HTR-8/SVneo (cell line): ENCODE results near the gene ZNF525.
"Not testable (repeated sequence)": the region's sequence is repeated elsewhere in the genome, so short reads cannot be mapped to it uniquely, and the experiment has no call there.

Experiments
- DNase-seq: peaks from one replicate; pipeline ENCODE4 v3.0.0; 2011; ENCODE audit warnings: low spot score, mixed read lengths; ENCODE audit not compliant: insufficient read length
- FAIRE-seq: peaks from 2 replicates; lab custom pipeline; 2011; peaks lifted over from hg19 to GRCh38; lab: Jason Lieb, UNC

Gene ZNF525

DNA sequence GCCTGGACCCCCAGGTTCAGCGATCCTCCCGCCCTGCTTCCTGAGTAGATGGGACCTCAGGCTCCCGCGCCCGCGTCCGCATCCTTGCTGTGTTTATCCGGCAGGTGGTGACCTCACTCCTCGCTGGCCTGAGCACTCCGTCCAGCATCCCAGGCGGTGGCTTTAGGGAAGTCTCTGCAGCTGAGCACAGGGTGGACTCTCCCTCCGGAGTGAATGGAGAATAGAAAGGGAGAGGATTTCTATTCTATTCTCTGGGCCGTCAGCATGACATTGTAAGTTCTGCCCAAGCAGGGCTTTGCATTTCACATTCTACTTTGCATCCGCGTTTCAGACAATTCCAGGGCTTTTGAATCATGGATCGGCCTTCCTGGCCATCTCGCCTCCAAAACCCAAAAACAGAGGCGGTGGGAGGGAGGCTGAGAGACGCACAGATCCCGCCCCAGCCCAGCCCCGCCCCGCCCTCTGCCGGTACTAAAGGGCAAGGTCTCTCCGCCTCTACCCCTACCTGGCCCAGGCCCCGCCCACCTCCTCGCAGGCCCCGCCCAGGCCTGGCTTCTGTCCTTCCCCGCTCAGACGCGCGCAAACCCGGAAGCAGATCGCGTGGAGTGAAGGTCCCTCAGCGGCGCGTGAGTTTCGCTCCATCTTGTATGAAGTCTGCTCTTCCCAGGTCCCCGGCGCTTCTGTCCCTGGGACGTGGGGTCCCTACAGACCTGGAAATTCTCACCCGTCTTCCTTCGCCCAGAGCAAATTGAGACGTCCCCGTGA lies at the start of gene ZNF525:
Gene ZNF525 (plus strand): TSS at position 572 of the 765 bp plus-strand sequence. CDS start 6,577 bp downstream, outside the sequence.
- FAIRE-seq = no peak
- peak; percentile 84 for DNase-seq

DNA sequence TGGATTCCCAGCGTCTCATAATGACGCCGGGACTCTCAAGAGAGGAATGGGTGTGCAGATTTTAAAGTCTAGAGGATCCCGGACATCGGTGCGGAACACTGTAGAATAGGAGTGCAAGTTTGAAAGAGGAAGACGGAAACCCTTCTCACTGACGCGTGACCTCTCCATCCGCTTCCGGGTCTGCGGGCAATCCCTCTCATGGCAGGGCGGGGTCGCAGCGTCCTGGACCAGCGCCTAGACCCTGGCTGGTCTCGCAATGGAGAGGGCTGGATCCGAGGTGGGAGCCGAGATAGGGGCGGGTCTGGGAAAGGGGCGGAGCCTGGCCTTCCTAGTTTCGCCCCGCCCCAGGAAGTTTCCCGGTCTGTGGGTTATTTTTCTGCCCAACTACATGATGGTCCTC lies 36.5 kb upstream of the ZNF525 start:
- no peak for DNase-seq
- FAIRE-seq = no peak

DNA sequence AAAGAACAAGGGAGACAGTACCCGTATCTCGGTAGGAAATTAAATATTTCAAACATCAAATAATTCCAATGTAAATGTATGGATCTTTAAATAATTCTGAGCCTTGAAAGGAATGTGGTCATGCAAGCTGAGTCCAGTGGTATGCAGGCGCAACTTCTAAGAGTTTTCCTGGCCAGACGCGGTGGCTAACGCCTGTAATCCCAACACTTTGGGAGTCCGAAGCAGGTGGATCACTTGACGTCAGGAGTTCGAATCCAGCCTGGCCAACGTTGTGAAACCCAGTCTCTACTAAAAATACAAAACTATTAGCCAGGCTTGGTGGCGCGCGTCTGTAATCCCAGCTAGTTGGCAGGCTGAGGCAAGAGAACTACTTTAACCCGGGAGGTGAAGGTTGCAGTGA lies 33.0 kb upstream of the ZNF525 start:
- DNase-seq = no peak
- FAIRE-seq = no peak

- FAIRE-seq (peak; percentile 58), DNase-seq (peak; percentile 8)
These were observed 32.4 kb upstream of the ZNF525 start for GRCh38 chr19:53333066-53333462.

- FAIRE-seq (peak; percentile 92), DNase-seq (peak; percentile 87)
These were observed 31.7 kb upstream of the ZNF525 start, which contains the start of gene ZNF845 for GRCh38 chr19:53333463-53334449. TSS of gene ZNF845 (plus strand) at chr19:53333749. CDS start at chr19:53341308, 7,559 bp downstream.

GRCh38 chr19:53344403-53344802 lies 21.1 kb upstream of the ZNF525 start:
- FAIRE-seq, DNase-seq: not testable (repeated sequence)

DNA sequence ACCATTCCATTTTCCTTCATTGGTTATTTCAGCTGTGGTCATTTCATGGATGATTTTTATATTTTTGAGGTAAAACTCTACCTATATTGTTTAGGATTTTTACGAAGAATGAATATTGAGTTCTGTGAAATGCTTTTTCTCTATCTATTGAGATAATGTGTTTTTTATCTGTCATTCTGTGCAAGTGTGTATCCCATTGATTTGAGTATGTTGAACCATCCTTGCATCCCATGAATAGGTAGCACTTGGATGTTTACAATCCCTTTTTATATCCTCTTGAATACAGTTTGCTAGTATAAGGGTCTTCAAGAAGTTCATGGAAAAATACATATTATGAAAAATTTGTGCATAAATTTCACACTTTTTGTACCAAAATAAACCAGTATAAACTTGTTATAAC lies 9.8 kb upstream of the ZNF525 start:
- no peak for DNase-seq
- no peak for FAIRE-seq

DNA sequence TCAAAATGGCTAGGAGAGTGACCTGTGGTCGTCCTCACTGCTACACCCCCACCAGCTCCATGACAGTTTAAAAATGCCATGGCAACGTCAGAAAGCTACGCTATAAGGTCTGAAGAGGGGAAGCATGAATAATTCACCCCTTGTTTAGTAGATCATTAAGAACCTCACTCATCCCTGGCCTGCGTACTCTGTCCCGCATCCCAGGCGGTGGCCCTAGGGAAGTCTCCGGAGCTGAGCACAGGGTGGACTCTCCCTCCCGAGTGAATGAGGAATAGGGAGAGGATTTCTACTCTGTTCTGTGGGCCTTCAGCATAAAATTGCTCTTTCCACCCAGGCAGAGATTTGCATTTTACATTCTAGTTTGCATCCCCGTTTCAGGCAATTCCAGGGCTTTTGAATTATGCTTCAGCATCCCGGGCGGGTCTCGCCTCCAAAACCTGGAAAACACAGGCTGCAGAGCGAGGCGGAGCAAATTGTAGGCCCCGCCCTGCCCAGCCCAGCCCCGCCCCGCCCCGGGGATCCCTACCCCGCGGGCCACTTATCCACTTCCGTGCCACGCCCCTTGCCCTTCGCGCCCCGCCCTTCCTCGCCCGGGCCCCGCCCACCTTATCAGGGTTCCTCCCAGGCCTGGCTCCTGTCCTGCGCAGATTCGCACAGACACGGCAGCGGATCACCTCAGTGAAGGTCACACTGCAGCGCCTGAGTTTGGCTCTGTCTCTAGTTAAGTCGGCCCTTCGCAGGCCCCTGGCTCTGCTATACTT lies 7.5 kb upstream of the ZNF525 start:
- FAIRE-seq (no peak), DNase-seq (no peak)

DNA sequence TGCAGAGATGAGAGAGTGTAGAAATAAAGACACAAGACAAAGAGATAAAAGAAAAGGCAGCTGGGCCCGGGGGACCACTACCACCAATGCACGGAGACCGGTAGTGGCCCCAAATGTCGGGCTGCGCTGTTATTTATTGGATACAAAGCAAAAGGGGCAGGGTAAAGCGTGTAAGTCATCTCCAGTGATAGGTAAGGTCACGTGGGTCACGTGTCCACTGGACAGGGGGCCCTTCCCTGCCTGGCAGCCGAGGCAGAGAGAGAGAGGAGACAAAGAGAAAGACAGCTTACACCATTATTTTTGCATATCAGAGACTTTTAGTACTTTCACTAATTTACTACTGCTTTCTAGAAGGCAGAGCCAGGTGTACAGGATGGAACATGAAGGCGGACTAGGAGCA lies 5.4 kb upstream of the ZNF525 start:
- FAIRE-seq, DNase-seq: not testable (repeated sequence)

DNA sequence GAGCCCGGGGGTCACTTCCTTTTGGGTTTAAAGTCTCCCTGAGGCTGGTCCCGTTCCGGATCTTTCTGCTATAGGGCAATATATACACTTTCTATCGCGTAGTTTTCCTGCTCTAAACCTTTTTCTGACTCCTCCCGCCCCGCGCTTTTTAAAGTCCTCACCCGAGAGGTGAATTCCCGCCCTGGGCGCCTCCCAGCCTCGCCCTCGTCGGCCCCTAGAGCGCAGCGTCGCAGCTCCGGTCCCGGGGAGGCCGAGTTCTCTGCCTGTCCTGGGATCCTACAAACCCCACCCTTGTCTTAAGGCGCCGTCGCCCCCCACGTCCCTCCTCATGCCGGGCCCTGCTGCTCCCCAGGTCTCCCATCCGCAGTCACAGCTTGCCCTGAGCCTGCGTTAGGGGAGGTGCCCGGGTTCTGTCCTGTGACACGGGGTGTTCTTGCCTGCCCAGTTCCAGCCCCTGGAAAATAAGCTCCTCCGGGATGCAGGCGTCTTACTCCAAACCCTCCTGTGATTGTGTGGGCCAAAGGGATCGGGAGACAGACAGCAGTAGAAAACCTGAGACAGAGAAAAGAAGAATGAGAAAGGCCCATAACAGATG lies 491 bp downstream of the ZNF525 start:
- DNase-seq = no peak
- FAIRE-seq = no peak

- DNase-seq (no peak), FAIRE-seq (no peak)
These were observed 6.7 kb downstream of the ZNF525 start for GRCh38 chr19:53372196-53372595.

DNA sequence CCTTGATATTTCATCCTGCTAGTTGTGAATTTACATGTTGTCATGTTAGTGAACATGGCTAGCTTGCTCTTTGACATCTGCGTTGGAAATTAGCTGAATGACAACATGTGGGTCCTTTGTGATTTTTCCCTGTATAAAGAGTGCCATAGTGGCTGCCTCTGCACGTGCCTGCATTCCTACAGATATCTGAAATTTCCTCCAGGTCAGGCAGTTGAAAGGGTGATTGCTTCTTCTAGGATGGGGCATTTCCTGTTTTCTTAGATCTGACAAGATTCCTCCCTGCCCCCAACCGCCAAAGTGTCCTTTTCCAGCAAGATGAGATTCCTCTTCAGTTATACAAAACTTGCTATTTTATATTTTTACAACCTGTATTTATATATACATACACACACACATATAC lies 8.8 kb downstream of the ZNF525 start:
- DNase-seq (no peak), FAIRE-seq (no peak)

DNA sequence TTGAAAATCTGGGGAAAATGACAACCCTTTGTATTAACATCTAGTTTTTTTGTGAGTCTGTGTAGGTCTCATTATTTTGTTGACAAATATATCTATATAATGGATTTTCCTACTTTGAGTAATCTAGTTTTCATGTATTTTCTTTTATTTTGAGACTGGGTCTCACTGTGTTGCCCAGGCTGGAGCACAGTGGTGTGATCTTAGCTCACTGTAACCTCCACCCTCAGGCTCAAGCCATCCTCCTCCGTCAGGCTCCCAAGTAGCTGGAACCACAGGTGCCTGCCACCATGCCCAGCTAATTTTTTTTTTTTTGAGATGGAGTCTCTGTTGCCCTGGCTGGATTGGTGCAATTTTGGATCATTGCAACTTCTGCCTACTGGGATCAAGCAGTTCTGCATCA lies 9.2 kb downstream of the ZNF525 start:
- DNase-seq (no peak), FAIRE-seq (no peak)

DNA sequence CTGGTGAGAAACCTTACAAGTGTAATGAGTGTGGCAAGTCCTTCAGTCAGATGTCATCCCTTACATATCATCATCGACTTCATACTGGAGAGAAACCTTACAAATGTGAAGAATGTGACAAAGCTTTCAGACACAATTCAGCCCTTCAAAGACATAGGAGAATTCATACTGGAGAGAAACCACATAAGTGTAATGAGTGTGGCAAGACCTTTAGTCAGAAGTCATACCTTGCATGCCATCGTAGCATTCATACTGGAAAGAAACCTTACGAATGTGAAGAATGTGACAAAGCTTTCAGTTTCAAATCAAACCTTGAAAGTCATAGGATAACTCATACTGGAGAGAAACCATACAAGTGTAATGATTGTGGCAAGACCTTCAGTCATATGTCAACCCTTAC lies 15.9 kb downstream of the ZNF525 start:
- FAIRE-seq (no peak), DNase-seq (no peak)

DNA sequence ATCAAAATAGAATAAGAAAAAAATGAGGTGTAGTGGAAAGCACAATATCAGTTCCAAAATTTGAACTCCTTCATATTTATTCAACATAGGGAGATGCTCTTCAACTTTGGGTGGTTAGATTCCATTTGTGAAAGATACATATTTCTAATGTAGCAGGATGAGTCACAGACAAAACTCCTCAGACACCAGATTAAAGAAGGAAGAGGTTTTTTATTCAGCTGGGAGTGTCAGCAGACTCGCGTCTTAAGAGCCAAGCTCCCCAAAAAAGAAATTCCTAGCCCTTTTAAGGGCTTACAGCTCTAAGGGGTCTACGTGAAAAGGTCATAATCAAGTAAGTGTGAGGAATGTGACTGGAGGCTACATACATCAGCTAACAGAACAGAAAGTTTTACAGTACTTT lies 22.7 kb downstream of the ZNF525 start:
- DNase-seq = no peak
- no peak for FAIRE-seq

- FAIRE-seq = no peak
These were observed 23.4 kb downstream of the ZNF525 start for GRCh38 chr19:53388904-53389303.

GRCh38 chr19:53389571-53389970 lies 24.1 kb downstream of the ZNF525 start:
- DNase-seq (no peak), FAIRE-seq (no peak)

More at GRCh38 chr19:53388904-53389303, 23.4 kb downstream of the ZNF525 start:
- no peak for DNase-seq

DNA sequence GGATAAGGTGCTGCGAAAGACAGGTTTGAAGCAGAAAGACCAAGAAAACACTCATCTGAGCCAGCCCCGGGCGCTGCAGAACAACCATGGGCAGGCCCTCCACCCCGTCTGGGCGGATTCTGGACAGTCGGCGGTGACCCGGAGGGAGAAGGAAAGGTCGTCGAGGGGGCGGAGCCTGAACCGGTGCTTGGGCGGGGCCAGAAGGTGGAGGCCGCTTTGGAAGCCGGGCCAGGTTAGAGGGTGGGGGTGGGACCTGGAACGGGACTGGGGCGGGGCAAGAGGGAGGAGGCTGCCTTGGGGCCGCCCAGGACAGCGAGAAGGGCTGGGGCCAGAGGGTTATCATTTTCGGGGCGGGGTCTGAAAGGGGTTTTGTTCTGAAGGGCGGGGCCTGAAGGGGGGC lies 24.5 kb downstream of the ZNF525 start:
- FAIRE-seq (no peak), DNase-seq (no peak)

- FAIRE-seq = no peak
These were observed 29.0 kb downstream of the ZNF525 start for GRCh38 chr19:53394522-53394973.

More at GRCh38 chr19:53394522-53394973, 29.0 kb downstream of the ZNF525 start:
- peak; percentile 23 for DNase-seq
